Measurements from ENCODE around the gene QSOX1.

The QSOX1 gene

DNA sequence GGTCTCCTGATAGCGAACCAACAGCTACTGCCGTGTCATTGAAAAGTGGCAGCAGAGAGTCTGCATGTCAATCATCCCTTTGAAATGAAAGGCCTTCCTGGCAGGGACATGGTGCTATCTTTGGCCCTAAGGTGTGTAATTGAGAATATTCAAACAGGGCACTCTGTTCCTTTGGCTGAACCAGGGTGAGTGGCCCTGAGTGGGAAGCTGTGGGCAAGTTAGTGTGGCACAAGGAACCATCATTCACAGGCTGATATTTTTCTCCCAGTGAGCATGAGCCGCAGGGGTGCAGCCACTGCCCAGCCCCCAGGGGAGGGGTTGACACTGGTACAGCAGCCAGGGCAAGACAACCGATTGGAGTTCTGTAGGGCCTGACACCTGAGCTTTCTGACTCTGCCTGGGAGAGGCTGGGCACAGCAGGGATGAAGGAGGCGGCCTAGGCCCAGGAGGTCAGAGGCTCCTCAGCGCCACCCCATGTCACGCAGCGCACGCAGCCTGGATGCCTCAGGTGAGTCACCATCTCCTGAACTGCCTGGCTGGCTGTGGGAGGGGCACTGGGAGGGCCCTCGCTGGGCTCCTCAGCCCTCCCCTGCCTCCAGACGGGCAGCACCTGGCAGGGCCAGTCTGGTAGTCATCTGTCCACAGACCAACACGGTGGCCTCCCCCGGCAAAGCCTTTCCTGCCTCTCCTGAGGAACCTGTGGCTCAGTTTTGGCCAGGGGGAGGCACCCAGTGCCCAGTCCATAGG is 13.2 kb downstream of the QSOX1 start:
- no peak for DNase-seq (ENCODE audit: extremely low read depth, low read depth)
- H3K4me3 ChIP-seq (replicated peaks; ENCODE audit: low read depth, low read length): no peak overlapping the region
- TF ChIP-seq CTCF (IDR thresholded peaks at IDR 0.05; ENCODE audit: low read depth, low read length, missing control alignments): no peak

DNA sequence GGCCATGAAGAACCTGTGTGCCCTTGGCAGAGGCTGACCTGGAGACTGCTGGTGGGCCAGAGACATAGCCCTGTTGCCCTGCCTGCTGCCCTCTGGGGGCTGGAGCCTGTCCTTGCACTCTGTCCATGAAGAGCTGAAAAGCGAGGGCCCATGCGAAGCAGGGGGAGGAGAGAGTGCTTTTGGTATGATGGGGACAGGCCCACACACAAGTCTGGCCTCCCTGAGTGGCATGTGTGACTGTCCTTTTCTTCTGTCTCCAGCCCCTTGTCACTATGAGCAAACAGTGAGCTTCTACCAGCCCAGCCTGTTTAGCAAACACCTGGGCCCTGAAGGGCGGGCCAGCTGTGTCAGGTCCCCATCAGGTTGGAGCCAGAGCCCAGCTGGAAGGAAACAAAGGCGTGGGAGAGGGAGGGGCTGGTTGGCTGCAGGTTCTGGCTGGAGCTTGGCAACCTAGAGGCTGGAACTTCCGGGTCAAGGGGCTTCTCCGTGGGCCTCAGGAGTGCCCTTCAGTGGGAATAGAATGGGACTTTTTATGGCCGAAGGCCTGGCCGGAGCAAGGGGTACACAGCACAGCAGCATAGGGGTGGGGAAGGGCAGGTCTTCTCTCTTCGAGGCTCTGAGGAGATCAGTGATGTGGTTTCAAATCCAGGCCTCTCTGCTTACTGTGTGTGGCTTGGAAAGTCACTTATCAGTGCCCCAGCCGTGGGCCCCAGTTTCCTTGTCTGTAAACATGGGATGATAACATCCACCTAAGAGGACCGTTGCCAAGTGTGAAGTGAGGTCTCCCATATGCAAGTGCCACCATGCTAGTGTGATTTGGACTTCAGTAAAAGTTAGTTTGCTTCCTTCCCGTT is 14.3 kb downstream of the QSOX1 start:
- TF ChIP-seq CTCF (IDR thresholded peaks at IDR 0.05; ENCODE audit: low read depth, low read length, missing control alignments): peak; percentile 69
- no peak overlapping the region for H3K4me3 ChIP-seq (replicated peaks; ENCODE audit: low read depth, low read length)
- DNase-seq (ENCODE audit: extremely low read depth, low read depth): no peak

DNA sequence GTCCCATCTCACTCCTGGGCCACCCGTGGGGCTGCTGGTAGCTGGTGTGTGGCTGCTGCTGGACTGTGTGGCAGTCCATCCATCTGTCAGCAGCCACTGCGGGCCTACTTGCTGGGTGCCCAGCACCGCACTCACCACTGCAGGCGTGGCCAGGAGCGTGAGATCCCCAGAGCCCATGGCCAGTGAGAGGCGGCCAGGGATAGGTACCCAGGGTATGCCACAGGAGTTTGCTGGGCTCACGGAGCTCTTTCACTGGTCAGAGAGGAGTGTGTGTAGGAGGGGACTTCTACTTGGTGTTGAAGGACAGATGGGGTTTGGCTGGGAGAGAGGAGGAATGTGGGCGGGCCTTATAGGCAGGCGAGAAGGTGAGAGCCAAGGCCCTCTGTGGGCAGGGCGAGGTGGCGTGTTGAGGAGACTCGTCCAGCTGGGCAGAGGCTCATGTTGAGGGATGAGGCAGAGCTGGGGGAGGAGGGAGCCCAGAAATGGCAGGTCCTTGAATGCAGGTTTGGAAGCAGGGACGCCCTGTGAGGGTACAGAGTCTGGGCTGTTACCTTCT is 15.0 kb downstream of the QSOX1 start:
- DNase-seq (ENCODE audit: extremely low read depth, low read depth): no peak
- H3K4me3 ChIP-seq (replicated peaks; ENCODE audit: low read depth, low read length): no peak overlapping the region
- TF ChIP-seq CTCF (IDR thresholded peaks at IDR 0.05; ENCODE audit: low read depth, low read length, missing control alignments): no peak

GRCh38 chr1:180170546-180171151 is 16.0 kb downstream of the QSOX1 start:
- DNase-seq (ENCODE audit: extremely low read depth, low read depth): no peak

DNA sequence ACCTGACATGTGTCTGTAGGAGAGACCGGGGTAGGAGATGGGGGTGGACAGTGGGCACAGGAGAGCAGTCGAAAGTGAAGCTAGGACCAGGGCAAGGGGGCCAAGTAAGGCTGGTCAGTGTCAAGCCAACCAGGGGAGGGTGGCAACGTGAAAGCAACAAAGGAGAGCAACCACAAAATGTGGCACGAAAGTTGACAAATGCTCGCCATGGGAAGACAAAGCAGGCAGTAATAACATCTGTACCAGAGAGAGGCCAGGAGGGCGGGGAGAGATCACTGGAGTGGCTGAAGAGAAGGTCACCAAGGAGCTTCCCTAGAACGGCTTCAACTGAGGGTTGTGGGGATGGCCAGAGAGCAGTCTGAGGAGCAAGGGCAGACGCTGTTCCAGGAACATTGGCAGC is 17.0 kb downstream of the QSOX1 start:
- no peak overlapping the region for H3K4me3 ChIP-seq (replicated peaks; ENCODE audit: low read depth, low read length)

More at GRCh38 chr1:180170546-180171151, 16.0 kb downstream of the QSOX1 start:
- H3K4me3 ChIP-seq (replicated peaks; ENCODE audit: low read depth, low read length): no peak overlapping the region
- no peak for TF ChIP-seq CTCF (IDR thresholded peaks at IDR 0.05; ENCODE audit: low read depth, low read length, missing control alignments)

More for the DNA sequence above, 17.0 kb downstream of the QSOX1 start:
- no peak for DNase-seq (ENCODE audit: extremely low read depth, low read depth)
- TF ChIP-seq CTCF (IDR thresholded peaks at IDR 0.05; ENCODE audit: low read depth, low read length, missing control alignments): no peak

All from HFF-Myc (cell line).